CD4-positive, alpha-beta T cell treated with Interleukin-17A for 1 hour (primary cell): Measurements from ENCODE around the gene KIAA1191.
"Not testable (repeated sequence)": the region's sequence is repeated elsewhere in the genome, so short reads cannot be mapped to it uniquely, and the experiment has no call there.

Source experiments
- DNase-seq: peaks from one replicate; pipeline ENCODE4 v3.0.0-alpha.2; 2020

KIAA1191 gene

GRCh38 chr5:176361437-176362232 is at the start of gene KIAA1191:
KIAA1191 (minus strand) TSS chr5:176361764; CDS start chr5:176359508, 2,256 bp downstream.
- peak; percentile 97 for DNase-seq

GRCh38 chr5:176410486-176411180 is 49.1 kb upstream of the KIAA1191 start:
- no peak for DNase-seq

GRCh38 chr5:176409765-176410164 is 48.2 kb upstream of the KIAA1191 start:
- no peak for DNase-seq

DNA sequence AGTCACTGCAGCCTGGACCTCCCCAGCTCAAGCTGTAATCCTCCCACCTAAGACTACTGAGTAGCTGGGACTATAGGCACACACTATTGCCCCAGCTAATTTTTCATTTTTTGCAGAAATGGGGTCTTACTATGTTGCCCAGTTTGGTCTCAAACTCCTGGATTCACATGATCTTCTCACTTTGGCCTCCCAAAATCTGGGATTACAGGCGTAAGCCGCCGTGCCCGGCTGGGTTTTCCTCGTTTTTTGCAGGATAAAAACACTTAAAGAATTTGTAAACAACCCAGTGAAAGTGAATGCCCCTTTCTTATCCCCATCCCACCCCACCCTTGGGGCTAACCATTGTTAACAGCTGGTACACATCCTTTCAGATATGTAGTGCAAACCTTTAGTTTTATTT is 47.0 kb upstream of the KIAA1191 start:
- no peak for DNase-seq

DNA sequence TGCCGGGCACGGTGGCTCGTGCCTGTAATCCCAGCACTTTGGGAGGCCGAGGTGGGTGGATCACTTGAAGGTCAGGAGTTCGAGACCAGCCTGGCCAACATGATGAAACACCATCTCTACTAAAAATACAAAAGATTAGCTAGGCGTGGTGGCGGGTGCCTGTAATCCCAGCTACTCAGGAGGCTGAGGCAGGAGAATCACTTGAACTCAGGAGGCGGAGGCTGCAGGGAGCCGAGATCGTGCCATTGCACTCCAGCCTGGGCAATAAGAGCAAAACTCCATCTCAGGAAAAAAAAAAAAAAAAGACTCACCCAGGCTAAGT is 46.6 kb upstream of the KIAA1191 start:
- not testable (repeated sequence) for DNase-seq

DNA sequence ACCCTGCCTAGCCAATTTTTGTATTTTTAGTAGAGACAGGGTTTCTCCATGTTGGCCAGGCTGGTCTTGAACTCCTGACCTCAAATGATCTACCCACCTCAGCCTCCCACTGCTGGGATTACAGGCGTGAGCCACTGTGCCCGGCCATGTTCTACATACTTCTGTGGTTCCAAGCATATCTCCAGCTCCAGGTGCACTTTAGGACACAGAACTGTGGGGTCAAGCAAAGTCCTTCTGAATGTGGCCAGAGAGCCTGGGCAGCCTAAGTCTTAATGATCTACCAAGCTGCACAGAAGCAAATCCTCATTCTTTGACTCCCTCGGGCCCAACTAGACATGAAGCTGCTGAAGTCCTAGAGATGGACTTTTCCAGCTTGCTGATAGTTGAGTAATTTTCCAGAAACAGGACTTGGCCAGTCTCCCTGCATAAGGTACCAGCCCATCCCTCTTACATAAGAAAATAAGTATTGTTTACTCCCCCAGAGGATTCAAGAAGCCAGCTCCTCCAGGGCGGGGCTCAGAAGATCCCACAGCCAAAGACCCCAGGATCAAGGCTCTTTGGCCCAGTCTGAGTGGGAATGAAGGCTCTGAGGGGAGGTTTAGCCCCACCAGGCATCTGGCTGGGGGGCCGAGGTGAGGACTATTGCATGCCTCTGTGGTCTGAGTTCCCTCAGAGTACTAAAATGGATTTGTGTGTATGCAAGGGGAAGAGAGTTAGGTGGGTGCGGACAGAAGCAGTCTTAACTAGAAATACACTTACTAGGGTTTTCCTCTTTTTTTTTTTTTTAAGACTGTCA is 46.1 kb upstream of the KIAA1191 start:
- no peak for DNase-seq

- DNase-seq, result no peak
Observed at GRCh38 chr5:176406436-176407052, 45.0 kb upstream of the KIAA1191 start.

GRCh38 chr5:176405656-176406435 is 44.3 kb upstream of the KIAA1191 start:
- DNase-seq, result no peak

DNA sequence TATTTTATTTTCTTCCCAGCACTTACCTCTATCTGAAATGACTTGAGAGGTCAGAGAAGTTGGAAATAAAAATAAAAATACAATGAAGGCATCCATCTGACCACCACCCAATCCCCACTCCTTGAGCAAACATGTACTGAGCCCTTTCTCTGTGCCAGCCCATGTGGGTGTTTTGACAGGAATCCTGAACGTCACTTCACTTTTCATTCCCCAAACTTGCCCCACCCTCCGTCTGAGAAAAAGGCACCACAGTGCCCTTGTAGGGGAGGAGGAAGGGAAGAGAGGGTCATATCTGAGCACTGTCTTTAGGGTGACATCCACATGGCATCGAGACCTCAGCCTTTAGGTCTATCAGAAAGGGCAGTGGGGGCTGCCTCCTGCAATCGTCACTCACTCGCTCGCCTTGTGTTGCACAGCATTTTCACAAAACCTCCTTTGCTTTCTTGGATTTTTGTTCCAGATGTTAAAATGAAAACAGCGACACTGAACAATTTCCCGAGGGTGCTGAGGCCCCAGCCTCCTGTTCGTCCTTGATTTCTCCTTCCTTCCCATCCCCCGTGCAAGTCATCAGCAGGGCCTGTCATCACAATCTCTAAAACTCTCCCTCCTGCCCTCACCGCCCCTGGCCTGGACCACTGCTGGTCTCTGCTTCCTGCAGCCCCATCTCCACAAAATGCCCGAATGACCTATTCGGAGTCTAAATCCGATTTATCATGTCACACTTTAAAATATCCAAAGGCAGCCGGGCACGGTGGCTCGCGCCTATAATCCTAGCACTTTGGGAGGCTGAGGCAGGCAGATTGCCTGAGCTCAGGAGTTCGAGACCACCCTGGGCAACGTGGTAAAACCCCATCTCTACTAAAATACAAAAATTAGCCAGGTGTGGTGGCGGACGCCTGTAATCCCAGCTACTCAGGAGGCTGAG is 40.0 kb upstream of the KIAA1191 start:
- no peak for DNase-seq

DNA sequence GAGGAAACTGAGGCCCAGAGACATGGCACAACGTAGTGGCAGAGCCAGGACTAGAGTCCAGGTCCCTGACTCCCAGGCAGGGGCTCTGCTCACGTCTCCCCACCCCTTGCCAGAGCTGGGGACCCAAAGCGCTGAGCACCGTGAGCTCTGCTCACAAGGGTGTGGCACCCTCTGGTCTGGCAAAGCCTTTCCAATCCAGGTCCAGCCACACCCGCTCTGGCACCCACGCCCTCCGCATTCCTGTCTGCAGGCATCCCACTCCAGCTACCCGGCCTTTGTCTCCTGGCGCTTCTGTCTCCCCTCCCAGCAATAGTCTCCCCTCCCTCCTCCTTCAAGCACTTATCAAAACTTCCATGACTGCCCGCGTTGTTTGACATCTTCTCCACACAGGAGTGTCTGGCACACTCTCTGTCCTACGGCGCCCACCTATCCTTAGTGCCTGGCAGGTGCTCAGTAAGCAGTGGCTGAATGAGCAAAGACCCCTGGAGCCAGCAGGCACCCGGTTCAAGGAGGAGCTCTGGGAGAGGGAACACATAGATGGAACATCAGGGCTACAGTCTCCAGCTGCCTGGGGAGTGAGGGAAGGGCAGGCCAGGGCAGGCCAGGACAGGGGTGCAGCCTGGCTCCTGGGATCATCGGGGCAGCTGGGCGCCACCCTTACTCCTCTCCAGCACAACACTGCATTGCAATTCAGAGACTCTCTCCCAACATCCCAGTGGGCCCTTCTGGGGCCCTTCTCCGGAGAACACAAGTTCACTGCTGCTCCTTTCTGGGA is 39.0 kb upstream of the KIAA1191 start:
- no peak for DNase-seq

- no peak for DNase-seq
Observed at GRCh38 chr5:176397736-176398420, 36.3 kb upstream of the KIAA1191 start.

GRCh38 chr5:176396330-176396729 is 34.8 kb upstream of the KIAA1191 start:
- no peak for DNase-seq

DNA sequence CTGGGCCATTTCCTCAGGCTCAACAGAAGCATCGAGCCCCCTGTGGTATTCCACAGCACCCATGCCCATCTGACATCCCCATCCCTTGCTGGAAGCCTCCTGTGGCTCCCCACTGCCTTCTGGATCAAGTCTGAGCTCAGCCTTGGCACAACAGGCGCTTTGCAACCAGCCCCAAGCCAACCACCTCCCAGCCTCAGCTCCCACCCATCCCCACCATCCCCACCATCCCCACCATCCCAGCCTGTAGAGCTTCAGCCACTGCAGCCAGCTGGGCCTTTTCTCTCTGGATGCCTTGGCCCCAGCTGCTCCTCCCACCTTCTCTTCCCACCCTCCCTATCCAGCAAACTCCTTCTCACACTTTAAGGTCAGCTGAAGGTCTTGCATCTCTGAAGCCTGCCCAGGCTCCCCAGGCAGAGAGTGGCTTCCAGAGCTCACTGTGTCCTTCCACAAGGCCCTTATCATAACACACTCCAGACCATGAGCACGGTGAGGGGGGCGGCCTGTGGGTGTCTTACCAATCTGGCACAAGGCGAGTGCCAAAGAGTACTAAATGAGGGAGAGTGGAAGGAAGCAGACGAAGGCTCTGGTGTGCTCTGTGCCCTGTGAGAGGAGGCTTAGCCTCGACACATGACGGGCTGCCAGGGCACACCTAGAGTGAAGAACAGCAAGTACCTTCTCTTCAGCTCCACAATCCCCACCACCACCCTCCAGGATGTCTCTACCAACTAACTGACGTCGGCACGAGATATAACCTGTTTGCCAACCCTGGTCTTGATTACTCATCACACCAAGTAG is 33.5 kb upstream of the KIAA1191 start:
- DNase-seq, result no peak

DNA sequence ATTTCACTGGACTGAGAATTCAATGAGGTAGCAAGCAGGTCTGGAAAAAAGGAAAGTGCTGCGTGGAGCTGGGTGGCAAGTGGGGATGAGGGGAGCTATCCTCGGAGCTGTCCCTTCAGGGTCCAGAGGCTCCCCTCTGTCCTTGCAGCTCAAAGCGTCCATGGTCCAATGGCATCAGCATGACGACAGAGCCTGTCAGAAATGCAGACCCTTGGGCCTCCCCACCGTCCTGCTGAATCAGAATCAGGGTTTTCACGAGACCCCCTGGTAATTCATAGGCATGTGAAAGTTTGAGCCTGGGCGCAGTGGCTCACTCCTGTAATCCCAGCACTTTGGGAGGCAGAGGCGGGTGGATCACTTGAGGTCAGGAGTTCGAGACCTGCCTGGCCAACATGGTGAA is 32.5 kb upstream of the KIAA1191 start:
- DNase-seq, result no peak

DNA sequence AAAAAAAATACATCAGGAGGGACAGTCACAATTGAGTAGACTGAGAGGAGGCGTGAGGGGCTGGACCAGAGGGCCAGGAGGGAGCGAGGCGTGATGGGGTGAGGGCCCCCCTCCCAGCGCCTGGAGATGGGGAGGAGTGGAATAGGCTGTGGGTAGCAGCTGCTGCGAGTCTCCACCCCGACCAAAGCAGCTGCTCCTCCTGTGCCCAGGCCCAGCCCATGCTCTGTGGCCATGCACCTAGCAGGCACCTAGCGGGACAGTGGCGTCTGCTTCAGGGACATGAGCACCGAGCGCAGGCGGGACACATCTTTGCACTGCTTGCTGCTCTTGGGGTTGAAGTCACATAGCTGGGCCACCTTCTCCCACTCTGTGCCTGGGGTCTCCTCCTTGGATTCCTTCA is 31.0 kb upstream of the KIAA1191 start:
- no peak for DNase-seq

DNA sequence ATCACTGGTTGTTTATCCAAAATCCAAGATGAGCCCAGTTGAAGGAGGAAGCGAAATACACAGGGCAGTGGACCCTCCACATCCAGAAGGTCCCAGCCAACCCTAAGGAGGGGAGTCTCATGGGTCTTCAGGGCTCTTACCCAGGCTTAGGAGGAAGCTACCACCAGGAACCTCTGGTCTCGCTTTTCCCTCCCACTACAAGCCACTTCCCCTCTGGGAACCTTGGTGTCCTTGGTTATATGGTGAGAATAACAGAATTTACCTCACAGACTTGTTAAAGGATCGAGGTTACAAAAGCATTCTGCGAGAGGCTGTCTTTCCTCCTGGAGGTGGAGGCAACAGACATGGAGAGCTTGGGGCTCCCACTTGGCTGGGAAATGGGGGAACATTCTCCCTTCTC is 30.4 kb upstream of the KIAA1191 start:
- no peak for DNase-seq

DNA sequence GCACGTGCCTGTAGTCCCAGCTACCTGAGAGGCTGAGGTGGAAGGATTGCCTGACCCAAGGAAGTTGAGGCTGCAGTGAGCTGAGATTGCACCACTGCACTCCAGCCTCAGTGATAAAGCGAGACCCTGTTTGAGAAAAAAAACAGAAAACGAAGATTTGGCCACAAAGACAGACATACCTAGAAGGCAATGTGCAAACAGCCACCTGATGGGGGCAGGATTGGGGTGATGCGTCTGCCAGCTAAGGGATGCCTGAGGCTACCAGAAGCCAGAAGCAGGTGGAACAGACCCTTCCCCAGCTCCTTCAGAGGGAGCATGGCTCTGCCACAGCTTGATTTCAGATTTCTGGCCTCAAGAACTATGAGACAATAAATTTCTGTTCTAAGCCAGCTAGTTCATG is 29.9 kb upstream of the KIAA1191 start:
- DNase-seq, result no peak

- no peak for DNase-seq
Observed at GRCh38 chr5:176389135-176390123, 27.9 kb upstream of the KIAA1191 start.
